HepG2 (cell line): ENCODE measurements around the gene BLOC1S4. TPM values are rescaled to one million over a fixed set of nuclear protein-coding genes. Genes with fewer than 3 reads are reported as not detected.

ENCODE experiments used
- ARID5B ChIP-seq: IDR thresholded peaks from 2 replicates; pipeline ENCODE4 v1.4.0; 2020; ENCODE audit warnings: mild to moderate bottlenecking, missing genetic modification reagents
- ATF4 ChIP-seq, 2 experiments: fragments of 450-650 bp in 1 of 2; sonication (generic) in 1 of 2; formaldehyde crosslinking; IDR thresholded peaks; 2 replicates each; pipeline versions ENCODE4 v1.5.0 to v1.8.0; 2020 to 2022; ENCODE audit warnings: mild to moderate bottlenecking in 1 of 2, missing genetic modification reagents in 1 of 2
- CHD4 ChIP-seq: fragments of 200-600 bp; sonication (generic); IDR thresholded peaks from 2 replicates; pipeline ENCODE4 v1.7.0; 2017; ENCODE audit warnings: mild to moderate bottlenecking, low read length, borderline replicate concordance
- GATAD2A ChIP-seq: IDR thresholded peaks from 2 replicates; pipeline ENCODE4 v1.6.1; 2016
- KDM5A ChIP-seq: fragments of 200-600 bp; sonication (generic); IDR thresholded peaks from 2 replicates; pipeline ENCODE4 v1.7.0; 2018; ENCODE audit warnings: antibody characterized with exemption, mild to moderate bottlenecking, low read length, borderline replicate concordance
- KMT2A ChIP-seq: sonication (generic); formaldehyde crosslinking; IDR thresholded peaks from 2 replicates; pipeline ENCODE4 v1.4.0; 2020; ENCODE audit warnings: missing genetic modification reagents
- KMT2B ChIP-seq: IDR thresholded peaks from 2 replicates; pipeline ENCODE4 v1.6.1; 2016; ENCODE audit warnings: missing genetic modification reagents, missing compliant biosample characterization
- MBD4 ChIP-seq: IDR thresholded peaks from 2 replicates; pipeline ENCODE4 v1.6.1; 2012; ENCODE audit warnings: low read length, inconsistent platforms, borderline replicate concordance
- MED1 ChIP-seq: sonication (generic); formaldehyde crosslinking; IDR thresholded peaks from 2 replicates; pipeline ENCODE4 v1.4.0; 2020; ENCODE audit warnings: missing genetic modification reagents
- NAIF1 ChIP-seq: sonication (generic); formaldehyde crosslinking; IDR thresholded peaks from 2 replicates; pipeline ENCODE4 v1.5.0; 2020; ENCODE audit warnings: mild to moderate bottlenecking, missing genetic modification reagents, borderline replicate concordance
- NFIB ChIP-seq: sonication (generic); formaldehyde crosslinking; IDR thresholded peaks from 2 replicates; pipeline ENCODE4 v1.9.0; 2021; ENCODE audit warnings: missing genetic modification reagents, mild to moderate bottlenecking, borderline replicate concordance
- NR2C2 ChIP-seq: sonication (generic); formaldehyde crosslinking; IDR thresholded peaks from 2 replicates; pipeline ENCODE4 v1.4.0; 2020; ENCODE audit warnings: missing genetic modification reagents, mild to moderate bottlenecking, moderate library complexity, borderline replicate concordance
- POLR2G ChIP-seq: fragments of 200-400 bp; formaldehyde crosslinking; IDR thresholded peaks from 2 replicates; pipeline ENCODE4 v1.6.1; 2018; ENCODE audit warnings: mild to moderate bottlenecking, low read depth, low read length, moderate library complexity
- SAFB2 ChIP-seq: sonication (generic); formaldehyde crosslinking; IDR thresholded peaks from 2 replicates; pipeline ENCODE4 v1.5.1; 2020; ENCODE audit warnings: missing genetic modification reagents, low read depth, mild to moderate bottlenecking, borderline replicate concordance
- SMAD1 ChIP-seq: sonication (generic); formaldehyde crosslinking; IDR thresholded peaks from 2 replicates; pipeline ENCODE4 v1.4.0; 2020; ENCODE audit warnings: missing genetic modification reagents, low read depth, mild to moderate bottlenecking, borderline replicate concordance
- TAF1 ChIP-seq: sonication (generic); formaldehyde crosslinking; IDR thresholded peaks from 2 replicates; pipeline ENCODE4 v1.4.0; 2020; ENCODE audit warnings: missing genetic modification reagents
- ZNF280D ChIP-seq: sonication (generic); formaldehyde crosslinking; IDR thresholded peaks from 2 replicates; pipeline ENCODE4 v1.5.1; 2020; ENCODE audit warnings: mild to moderate bottlenecking, missing genetic modification reagents
- ZNF619 ChIP-seq: sonication (generic); formaldehyde crosslinking; IDR thresholded peaks from 2 replicates; pipeline ENCODE4 v1.4.0; 2020; ENCODE audit warnings: mild to moderate bottlenecking, missing genetic modification reagents
- ZNF737 ChIP-seq: sonication (generic); formaldehyde crosslinking; IDR thresholded peaks from 2 replicates; pipeline ENCODE4 v1.5.0; 2020; ENCODE audit warnings: missing genetic modification reagents, mild to moderate bottlenecking, borderline replicate concordance
- polyA plus RNA-seq, 8 experiments: library from polyadenylated mRNA; depleted of rRNA in 3 of 8; stranded (reverse) in 7 of 8; unstranded in 1 of 8; fragments of >200 nt; fragmentation: Illumina TruSeq in 4 of 8; extraction: Trizol in 4 of 8; gene quantifications; 2 replicates each; pipeline versions ENCODE4 v1.2.1 to v1.2.3, GENCODE V29; 2011 to 2016; ENCODE audit warnings: low read depth in 4 of 8, missing spikeins in 1 of 8, mixed read lengths in 1 of 8; ENCODE audit not compliant: insufficient read depth in 1 of 8
- total RNA-seq, 5 experiments: library from RNA; depleted of rRNA; stranded (reverse); fragments of >200 nt; fragmentation: Illumina TruSeq; extraction: Trizol; gene quantifications; 2 replicates each; pipeline ENCODE4 v1.2.3, GENCODE V29; 2016; ENCODE audit warnings: low read depth in 1 of 5

BLOC1S4 gene
- total and polyA plus RNA-seq, 2 of the 13 experiments (the other 11 are each of a cell fraction or from before 2014, with no cell fraction given): 15.5 to 20.9 TPM

GRCh38 chr4:6755088-6755753 lies 39.2 kb downstream of the BLOC1S4 start (continued):
- peak; percentile 96 for TF ChIP-seq MED1 (CRISPR knock-in tag)
- no peak for TF ChIP-seq CHD4
- 0 out of 2 replicates have a peak, but pooled peaks have one; percentile 48 for TF ChIP-seq ZNF619
- peak; percentile 54 for TF ChIP-seq TAF1
- 0 out of 4 replicates have a peak, but pooled peaks of 1 of the 2 experiments have one; percentile 57 for TF ChIP-seq ATF4 (CRISPR knock-in tag; IDR thresholded peaks at IDR 0.05)
- peak; percentile 64; the same call in 1 of the 2 replicates for TF ChIP-seq NAIF1 (CRISPR knock-in tag)
- peak; percentile 97 for TF ChIP-seq ARID5B (CRISPR knock-in tag)
- TF ChIP-seq SAFB2 (CRISPR knock-in tag): 0 out of 2 replicates have a peak, but pooled peaks have one; percentile 52
- TF ChIP-seq KMT2B (CRISPR knock-in tag): peak; percentile 70
- TF ChIP-seq ZNF280D (CRISPR knock-in tag): peak; percentile 88
- no peak for TF ChIP-seq KDM5A
- no peak for TF ChIP-seq ZNF737
- peak; percentile 92 for TF ChIP-seq NR2C2 (CRISPR knock-in tag)
- no peak for TF ChIP-seq NFIB (CRISPR knock-in tag)
- TF ChIP-seq GATAD2A: peak; percentile 96
- no peak for TF ChIP-seq MBD4
- TF ChIP-seq KMT2A (CRISPR knock-in tag): peak; percentile 66; the same call in 1 of the 2 replicates
- TF ChIP-seq POLR2G: no peak
- peak; percentile 49; the same call in 1 of the 2 replicates for TF ChIP-seq SMAD1 (CRISPR knock-in tag)
